ENCODE results near the gene GATD1.

DNA sequence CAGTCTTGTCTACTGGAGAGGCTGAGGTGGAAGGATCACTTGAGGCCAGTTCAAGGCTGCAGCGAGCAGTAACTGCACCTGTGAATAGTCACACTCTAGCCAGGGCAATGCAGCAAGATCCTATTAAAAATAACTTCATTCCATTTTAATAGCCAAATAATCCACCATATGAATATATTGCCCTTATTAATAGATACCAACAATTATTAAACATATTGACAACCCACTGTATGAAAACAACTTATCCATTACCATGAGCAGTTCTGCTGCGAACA lies 10.4 kb downstream of the GATD1 start:
- TF ChIP-seq, protein P1, sequence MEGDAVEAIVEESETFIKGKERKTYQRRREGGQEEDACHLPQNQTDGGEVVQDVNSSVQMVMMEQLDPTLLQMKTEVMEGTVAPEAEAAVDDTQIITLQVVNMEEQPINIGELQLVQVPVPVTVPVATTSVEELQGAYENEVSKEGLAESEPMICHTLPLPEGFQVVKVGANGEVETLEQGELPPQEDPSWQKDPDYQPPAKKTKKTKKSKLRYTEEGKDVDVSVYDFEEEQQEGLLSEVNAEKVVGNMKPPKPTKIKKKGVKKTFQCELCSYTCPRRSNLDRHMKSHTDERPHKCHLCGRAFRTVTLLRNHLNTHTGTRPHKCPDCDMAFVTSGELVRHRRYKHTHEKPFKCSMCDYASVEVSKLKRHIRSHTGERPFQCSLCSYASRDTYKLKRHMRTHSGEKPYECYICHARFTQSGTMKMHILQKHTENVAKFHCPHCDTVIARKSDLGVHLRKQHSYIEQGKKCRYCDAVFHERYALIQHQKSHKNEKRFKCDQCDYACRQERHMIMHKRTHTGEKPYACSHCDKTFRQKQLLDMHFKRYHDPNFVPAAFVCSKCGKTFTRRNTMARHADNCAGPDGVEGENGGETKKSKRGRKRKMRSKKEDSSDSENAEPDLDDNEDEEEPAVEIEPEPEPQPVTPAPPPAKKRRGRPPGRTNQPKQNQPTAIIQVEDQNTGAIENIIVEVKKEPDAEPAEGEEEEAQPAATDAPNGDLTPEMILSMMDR (IDR thresholded peaks at IDR 0.05; ENCODE audit: insufficient read depth, low read depth, low read length), result no peak
- no peak for TF ChIP-seq EZH2 (IDR thresholded peaks at IDR 0.05; ENCODE audit: insufficient read depth, low read length)
